ENCODE data around the gene ADM2.

The ADM2 gene

GRCh38 chr22:50461979-50462540, 19.3 kb upstream of the ADM2 start:
- Histone ChIP-seq H3K36me3 (peaks cover 100% of the 10 kb centered on the region), H3K4me1 (ENCODE audit: control insufficient read depth in 1 of 2, insufficient read depth in 1 of 2, low read depth in 1 of 2, low read length in 1 of 2) (no peaks in the 10 kb centered on the region)

DNA sequence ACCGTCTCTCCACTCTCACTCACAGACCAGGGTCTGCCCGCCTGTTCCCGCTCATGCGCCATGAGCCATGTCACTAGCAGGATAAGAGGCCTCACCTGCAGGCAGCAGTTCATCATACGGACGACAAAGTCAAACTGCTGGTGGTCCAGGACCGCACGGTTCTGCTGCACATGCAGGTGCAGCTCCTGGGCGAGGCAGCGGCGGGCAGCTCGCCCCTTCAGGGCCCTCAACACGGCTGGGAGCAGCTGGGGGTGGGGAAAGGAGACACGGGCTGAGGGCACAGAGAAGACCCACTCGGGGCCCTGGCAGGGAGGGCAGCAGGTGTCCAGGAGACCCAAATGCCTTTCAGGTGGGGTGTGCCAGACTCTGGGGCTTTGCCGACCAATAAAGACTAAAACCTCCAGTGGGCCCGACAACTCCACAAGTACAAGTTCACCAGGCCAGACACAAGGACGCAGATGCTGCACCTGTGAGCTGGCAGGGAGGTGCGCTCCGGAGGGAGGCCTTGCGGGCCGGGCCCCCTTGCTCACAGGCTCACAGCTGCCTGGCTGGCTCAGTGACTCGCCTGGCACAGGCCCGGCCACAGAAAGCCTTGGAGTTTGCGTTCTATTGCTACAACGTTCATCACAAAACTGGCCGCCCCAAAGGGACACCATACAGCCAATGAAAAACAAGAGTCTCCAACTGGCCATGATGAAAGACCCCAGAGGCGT, 18.0 kb upstream of the ADM2 start:
- Histone ChIP-seq H3K4me1 (ENCODE audit: control insufficient read depth in 1 of 2, insufficient read depth in 1 of 2, low read depth in 1 of 2, low read length in 1 of 2) (no peaks in the 10 kb centered on the region), H3K36me3 (peaks cover 100% of the 10 kb centered on the region), H3K9me3 (no peaks in the 10 kb centered on the region), H3K27ac (no peak overlapping the region), H3K27me3 (no peaks in the 10 kb centered on the region), H3K4me3 (ENCODE audit: low read depth in 1 of 2, low read length in 1 of 2) (no peak overlapping the region)
- TF ChIP-seq, protein P1, sequence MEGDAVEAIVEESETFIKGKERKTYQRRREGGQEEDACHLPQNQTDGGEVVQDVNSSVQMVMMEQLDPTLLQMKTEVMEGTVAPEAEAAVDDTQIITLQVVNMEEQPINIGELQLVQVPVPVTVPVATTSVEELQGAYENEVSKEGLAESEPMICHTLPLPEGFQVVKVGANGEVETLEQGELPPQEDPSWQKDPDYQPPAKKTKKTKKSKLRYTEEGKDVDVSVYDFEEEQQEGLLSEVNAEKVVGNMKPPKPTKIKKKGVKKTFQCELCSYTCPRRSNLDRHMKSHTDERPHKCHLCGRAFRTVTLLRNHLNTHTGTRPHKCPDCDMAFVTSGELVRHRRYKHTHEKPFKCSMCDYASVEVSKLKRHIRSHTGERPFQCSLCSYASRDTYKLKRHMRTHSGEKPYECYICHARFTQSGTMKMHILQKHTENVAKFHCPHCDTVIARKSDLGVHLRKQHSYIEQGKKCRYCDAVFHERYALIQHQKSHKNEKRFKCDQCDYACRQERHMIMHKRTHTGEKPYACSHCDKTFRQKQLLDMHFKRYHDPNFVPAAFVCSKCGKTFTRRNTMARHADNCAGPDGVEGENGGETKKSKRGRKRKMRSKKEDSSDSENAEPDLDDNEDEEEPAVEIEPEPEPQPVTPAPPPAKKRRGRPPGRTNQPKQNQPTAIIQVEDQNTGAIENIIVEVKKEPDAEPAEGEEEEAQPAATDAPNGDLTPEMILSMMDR (IDR thresholded peaks at IDR 0.05) = no peak

More at GRCh38 chr22:50461979-50462540, 19.3 kb upstream of the ADM2 start:
- H3K9me3 ChIP-seq = no peaks in the 10 kb centered on the region
- TF ChIP-seq, protein P1 (IDR thresholded peaks at IDR 0.05) = no peak
- no peak overlapping the region for H3K4me3 ChIP-seq (ENCODE audit: low read depth in 1 of 2, low read length in 1 of 2)
- no peaks in the 10 kb centered on the region for H3K27me3 ChIP-seq
- no peak overlapping the region for H3K27ac ChIP-seq

- Histone ChIP-seq H3K27ac (no peak overlapping the region), H3K9me3 (no peaks in the 10 kb centered on the region), H3K36me3 (peaks cover 90% of the 10 kb centered on the region), H3K4me1 (ENCODE audit: control insufficient read depth in 1 of 2, insufficient read depth in 1 of 2, low read depth in 1 of 2, low read length in 1 of 2) (peaks cover 0 to under 1% of the 10 kb centered on the region in 2 experiments), H3K4me3 (ENCODE audit: low read depth in 1 of 2, low read length in 1 of 2) (no peak overlapping the region), H3K27me3 (no peaks in the 10 kb centered on the region)
- TF ChIP-seq, protein P1 (IDR thresholded peaks at IDR 0.05) = no peak
Measured at GRCh38 chr22:50464451-50464850, 16.9 kb upstream of the ADM2 start.

DNA sequence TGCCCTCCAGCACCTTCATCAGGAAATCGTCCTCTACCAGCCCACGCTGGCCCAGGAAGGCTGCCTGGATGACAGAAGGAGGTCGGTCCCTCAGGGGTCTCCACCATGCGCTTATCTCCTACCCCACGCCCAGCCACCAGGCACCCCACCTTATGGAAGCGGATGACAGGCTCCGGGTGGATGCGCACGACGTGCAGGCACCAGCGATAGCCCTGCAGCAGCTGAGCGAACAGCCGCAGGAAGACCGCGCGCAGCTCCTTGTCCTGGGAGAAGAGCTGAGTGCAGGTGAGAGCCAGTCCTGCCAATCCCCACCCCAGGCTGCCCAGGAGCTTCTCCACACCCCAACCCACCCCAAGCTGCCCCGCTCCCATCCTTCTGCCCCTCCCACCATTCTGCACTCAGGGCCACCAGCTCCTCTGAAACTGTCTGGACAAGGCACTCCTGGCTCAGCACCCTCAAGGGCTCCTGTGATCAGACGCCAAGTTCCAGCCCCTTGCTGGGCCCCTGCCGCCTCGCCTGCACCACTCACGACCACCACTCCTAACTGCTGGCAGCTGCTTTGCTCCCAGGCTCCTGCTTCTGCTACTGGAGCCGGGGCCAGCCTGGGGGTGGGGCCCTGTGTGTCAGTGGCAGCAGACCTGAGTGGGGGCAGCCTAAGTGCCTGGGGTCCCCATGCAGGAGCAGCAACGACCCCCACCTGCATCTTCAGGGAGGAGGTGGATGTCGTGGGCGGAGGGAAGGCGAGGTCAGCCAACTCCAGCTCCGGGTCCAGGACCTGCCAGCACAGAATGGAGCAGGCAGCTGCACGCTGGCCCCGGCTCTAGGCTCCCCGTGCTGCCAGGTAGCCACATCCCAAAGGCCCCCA, 16.0 kb upstream of the ADM2 start:
- Histone ChIP-seq H3K27me3 (no peaks in the 10 kb centered on the region), H3K4me3 (ENCODE audit: low read depth in 1 of 2, low read length in 1 of 2) (no peak overlapping the region), H3K9me3 (no peaks in the 10 kb centered on the region), H3K27ac (no peak overlapping the region), H3K36me3 (peaks cover 81% of the 10 kb centered on the region), H3K4me1 (ENCODE audit: control insufficient read depth in 1 of 2, insufficient read depth in 1 of 2, low read depth in 1 of 2, low read length in 1 of 2) (peaks cover 7 to 9% of the 10 kb centered on the region in 2 experiments)
- TF ChIP-seq, protein P1 (IDR thresholded peaks at IDR 0.05) = no peak

GRCh38 chr22:50467341-50467740, 14.0 kb upstream of the ADM2 start:
- H3K27ac ChIP-seq = no peak overlapping the region
- H3K36me3 ChIP-seq = peaks cover 61% of the 10 kb centered on the region
- no peaks in the 10 kb centered on the region for H3K9me3 ChIP-seq
- TF ChIP-seq, protein P1 (IDR thresholded peaks at IDR 0.05) = no peak
- peaks cover 11 to 24% of the 10 kb centered on the region in 2 experiments for H3K4me1 ChIP-seq (ENCODE audit: control insufficient read depth in 1 of 2, insufficient read depth in 1 of 2, low read depth in 1 of 2, low read length in 1 of 2)
- no peak overlapping the region for H3K4me3 ChIP-seq (ENCODE audit: low read depth in 1 of 2, low read length in 1 of 2)
- no peaks in the 10 kb centered on the region for H3K27me3 ChIP-seq
